Subcutaneous adipose tissue (tissue), 4 donors: ENCODE measurements around the gene RPRML. TPM values are rescaled to one million over a fixed set of nuclear protein-coding genes. Genes with fewer than 3 reads are reported as not detected.

ENCODE experiments used
- total RNA-seq, 4 donors: library from RNA; depleted of rRNA; stranded (reverse); fragments of >200 nt; gene quantifications; one replicate each; pipeline ENCODE4 v1.1.0, GENCODE V29; 2016
- TF ChIP-seq, protein P1 (sequence below): fragments of 450-650 bp; IDR thresholded peaks from one replicate; pipeline ENCODE4 v1.5.1; 2016; ENCODE audit warnings: low read depth, mild to moderate bottlenecking, control low read depth, antibody characterized with exemption, moderate library complexity

The RPRML gene
- under 1 TPM in 2 of 4 donors, not detected in 2; 0.66 to 0.75 TPM for total RNA-seq

DNA sequence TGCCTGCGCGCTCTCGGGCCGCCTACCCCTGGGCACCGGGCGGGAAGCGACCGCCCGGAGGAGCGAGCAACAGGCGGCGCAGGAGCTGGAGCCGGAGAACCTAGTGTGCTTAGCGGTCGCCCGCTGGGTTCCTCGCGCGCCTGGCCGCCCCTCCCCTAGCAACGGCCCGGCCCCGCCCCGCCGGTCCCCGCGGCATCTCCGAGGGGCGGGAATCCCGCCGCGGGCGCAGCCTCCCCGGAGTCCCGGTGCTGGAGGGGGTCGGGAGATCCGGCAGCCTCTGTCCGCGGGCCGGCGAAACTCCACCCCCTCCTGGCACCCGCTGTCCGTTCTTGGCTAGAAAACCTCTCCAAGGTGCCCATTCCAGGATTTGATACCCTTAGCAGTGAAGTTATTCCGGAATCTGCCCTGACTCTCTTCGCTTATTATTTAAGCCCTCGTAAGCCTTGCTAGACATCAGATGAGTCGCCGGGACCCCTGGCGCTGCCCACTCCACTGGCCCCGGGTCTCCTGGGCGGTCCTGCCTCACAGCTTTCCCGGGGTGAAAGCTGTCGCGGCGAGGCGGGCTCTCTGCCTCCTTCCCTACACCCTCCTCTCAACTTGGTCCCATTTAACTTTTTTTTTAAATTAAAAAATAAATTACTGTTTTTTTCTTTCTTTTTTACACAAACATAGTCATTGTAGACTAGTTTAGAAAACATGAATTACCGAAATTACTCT lies at the start of gene RPRML:
Gene RPRML (minus strand): TSS at position 107 of the 717 bp plus-strand sequence. CDS start 246 bp downstream, outside the sequence.
- TF ChIP-seq, protein P1, sequence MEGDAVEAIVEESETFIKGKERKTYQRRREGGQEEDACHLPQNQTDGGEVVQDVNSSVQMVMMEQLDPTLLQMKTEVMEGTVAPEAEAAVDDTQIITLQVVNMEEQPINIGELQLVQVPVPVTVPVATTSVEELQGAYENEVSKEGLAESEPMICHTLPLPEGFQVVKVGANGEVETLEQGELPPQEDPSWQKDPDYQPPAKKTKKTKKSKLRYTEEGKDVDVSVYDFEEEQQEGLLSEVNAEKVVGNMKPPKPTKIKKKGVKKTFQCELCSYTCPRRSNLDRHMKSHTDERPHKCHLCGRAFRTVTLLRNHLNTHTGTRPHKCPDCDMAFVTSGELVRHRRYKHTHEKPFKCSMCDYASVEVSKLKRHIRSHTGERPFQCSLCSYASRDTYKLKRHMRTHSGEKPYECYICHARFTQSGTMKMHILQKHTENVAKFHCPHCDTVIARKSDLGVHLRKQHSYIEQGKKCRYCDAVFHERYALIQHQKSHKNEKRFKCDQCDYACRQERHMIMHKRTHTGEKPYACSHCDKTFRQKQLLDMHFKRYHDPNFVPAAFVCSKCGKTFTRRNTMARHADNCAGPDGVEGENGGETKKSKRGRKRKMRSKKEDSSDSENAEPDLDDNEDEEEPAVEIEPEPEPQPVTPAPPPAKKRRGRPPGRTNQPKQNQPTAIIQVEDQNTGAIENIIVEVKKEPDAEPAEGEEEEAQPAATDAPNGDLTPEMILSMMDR = no peak

DNA sequence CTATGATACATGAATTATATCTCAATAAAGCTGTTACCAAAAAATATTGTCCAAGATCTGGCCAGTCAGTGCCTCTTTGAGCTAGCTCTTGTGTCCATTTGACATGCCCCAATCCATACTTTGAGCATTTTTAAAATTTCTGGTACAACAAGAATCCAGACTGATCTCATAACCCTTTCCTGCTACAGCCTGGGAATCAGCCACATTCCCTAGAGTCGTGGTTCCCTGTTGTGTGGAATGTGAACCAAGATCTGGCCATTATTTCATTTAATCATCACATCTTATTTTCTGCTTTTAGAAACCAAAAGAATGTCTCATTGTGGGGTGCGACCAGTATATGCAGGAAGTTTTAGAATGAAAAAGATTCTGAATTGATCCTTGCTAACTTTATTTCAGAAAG lies 34.3 kb upstream of the RPRML start:
- TF ChIP-seq, protein P1 = no peak

DNA sequence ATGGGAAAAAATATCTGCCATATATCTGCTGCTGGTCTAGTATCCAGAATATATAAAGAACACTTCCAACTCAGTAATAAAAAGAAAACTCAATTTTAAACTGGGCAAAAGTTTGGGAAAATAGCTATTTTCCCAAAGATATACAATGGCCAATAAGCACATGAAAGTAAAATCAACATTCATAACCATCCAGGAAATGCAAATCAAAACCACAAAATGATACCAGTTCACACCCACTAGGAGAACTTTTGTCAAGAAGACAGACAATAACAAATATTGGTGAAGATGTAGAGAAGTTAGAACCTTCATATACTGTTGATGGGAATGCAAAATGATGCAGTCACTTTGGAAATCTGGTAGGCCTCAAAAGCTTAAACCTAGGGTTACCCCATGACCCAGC lies 33.4 kb upstream of the RPRML start:
- TF ChIP-seq, protein P1 = no peak

DNA sequence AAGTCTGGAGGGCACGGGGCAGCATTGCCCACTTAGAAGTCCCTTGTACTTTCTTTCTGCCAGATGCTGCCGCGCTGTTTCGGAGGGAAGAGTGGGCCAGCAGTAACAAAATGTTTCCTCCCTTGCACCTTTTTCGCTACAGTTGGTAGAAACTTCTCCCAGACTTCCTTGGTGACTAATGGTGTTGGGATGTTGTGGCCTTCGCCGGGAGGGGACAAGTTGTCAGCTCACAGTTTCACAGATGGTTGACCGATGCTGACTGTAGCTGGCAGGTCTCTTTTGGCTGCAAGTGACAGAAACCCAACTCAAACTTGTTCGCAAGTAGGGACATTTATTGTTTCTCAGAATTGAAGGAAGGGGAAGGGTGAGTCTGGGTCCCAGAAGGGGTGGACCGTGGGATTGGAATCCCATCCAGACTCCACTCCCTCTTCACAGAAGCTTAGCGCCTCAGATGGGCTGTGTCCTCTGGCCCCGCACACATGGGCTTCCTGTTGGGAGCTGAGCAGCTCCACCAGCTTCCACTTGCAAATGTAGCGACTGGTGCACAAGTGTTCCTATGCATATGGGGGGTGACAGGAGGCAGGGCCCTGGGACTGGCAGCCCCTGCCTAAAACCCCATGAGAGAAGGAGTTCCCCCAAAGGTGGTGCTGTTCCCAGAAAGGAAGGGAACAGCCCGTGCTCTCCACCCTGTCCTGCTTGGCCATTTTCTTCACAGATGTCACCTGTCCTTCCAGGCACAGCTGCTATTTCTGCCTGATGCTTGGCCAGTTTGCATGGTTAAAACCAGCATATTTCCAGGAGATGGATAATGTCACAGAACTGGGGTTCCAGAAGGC lies 30.9 kb upstream of the RPRML start:
- TF ChIP-seq, protein P1 = no peak

DNA sequence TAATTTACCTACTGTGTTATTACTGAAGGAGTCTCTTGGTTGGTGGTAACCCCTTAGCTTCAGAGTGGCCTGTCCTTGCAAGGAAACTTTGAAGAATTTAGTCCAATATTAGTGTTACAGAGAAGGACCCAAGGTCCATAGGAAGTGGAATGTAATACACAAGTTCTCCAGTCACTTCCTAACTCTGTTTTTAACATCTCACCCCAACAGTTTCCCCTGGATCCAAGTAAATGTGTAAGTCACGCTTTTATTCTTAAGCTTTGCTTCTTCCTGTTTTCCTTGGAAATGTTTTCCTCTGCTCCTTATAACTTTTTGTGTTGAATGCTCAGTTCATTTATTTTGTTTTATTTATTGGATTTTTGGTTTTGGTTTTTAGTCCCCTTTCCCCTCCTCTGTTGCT lies 25.9 kb upstream of the RPRML start:
- TF ChIP-seq, protein P1 = no peak

DNA sequence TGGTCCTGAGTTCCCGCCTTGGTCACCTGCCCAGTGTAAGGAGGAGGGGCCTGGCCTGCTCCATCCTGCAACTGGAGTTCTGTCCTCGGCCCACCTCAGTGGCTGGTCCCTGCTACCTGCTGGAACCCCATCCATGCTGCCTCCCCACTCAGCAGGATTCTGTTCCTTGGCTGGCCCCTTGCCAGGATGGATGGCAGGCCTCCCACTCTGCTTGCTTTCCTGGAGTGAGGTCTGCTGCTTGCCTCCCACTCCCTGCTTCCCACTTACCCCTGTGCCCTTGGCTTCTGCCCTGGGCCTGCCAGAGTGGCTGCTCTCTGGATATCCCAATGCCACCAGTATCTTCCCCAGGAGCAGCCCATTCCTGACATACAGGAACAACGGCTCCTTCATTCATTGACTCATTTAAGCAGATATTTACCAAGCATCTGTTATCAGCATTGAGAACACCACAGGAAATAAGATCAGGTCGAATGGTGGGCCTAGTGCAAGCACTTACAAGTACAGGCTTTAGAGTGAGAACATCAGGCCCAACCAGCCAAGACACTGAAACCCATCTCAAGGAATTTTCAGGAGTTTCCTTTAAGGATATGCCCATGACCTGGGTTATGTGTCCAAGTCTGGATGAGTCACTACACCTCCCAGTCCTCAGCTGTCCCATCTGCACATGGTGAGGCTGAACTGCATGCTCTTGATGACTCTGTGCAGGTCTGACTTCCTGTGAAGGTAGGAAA lies 17.0 kb upstream of the RPRML start:
- TF ChIP-seq, protein P1 = no peak

DNA sequence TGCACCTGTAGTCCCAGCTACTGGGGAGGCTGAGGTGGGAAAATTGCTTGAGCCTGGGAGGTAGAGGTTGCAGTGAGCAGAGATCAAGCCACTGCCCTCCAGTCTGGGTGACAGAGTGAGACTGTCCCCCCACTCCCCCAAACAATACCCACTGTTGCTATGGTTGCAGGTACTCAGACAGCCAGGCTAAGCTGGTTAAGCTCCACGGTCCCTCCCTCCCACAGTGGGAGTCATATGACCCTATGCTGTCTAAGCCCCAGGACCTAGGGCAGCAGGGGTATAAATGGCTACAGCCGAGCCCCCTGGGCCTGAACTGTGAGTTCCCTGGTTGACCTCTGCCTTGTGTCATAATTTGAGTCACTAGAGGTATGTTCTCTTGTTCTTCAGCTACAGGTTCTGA lies 15.9 kb upstream of the RPRML start:
- TF ChIP-seq, protein P1 = no peak
